ENCODE data around the gene SSMEM1. TPM values are rescaled to one million over a fixed set of nuclear protein-coding genes. Genes with fewer than 3 reads are reported as not detected.

The SSMEM1 gene
- total RNA-seq, 1 donor from 2014 or later: not detected

DNA sequence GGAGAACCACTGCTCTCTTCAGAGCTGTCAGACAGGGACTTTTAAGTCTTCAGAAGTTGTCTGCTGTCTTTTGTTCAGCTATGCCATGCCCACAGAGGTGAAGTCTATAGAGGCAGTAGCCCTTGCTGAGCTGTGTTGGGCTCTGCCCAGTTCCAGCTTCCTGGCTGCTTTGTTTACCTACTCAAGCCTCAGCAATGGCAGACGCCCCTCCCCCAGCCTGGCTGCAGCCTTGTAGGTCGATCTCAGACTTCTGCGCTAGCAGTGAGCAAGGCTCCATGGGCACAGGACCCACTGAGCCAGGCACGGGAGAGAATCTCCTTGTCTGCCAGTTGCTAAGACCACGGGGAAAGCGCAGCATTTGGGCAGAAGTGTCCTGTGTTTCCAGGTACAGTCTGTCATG lies 46.9 kb downstream of the SSMEM1 start:
- Mint-ChIP-seq H3K27ac (no peak overlapping the region), H3K4me1 (no peaks in the 10 kb centered on the region), H3K36me3 (ENCODE audit: low read depth) (no peaks in the 10 kb centered on the region), H3K4me3 (no peak overlapping the region), H3K9me3 (peaks cover 10% of the 10 kb centered on the region), H3K27me3 (peaks cover 7% of the 10 kb centered on the region)
- intact Hi-C loops (cut with micrococcal nuclease): no loop called here
- CTCF ChIA-PET: no interaction called here
- no peak for ATAC-seq (ENCODE audit: low read depth)
- TF ChIP-seq, protein P1, sequence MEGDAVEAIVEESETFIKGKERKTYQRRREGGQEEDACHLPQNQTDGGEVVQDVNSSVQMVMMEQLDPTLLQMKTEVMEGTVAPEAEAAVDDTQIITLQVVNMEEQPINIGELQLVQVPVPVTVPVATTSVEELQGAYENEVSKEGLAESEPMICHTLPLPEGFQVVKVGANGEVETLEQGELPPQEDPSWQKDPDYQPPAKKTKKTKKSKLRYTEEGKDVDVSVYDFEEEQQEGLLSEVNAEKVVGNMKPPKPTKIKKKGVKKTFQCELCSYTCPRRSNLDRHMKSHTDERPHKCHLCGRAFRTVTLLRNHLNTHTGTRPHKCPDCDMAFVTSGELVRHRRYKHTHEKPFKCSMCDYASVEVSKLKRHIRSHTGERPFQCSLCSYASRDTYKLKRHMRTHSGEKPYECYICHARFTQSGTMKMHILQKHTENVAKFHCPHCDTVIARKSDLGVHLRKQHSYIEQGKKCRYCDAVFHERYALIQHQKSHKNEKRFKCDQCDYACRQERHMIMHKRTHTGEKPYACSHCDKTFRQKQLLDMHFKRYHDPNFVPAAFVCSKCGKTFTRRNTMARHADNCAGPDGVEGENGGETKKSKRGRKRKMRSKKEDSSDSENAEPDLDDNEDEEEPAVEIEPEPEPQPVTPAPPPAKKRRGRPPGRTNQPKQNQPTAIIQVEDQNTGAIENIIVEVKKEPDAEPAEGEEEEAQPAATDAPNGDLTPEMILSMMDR (IDR thresholded peaks at IDR 0.05): no peak
- no peak for DNase-seq
- POLR2A ChIA-PET: no interaction called here

DNA sequence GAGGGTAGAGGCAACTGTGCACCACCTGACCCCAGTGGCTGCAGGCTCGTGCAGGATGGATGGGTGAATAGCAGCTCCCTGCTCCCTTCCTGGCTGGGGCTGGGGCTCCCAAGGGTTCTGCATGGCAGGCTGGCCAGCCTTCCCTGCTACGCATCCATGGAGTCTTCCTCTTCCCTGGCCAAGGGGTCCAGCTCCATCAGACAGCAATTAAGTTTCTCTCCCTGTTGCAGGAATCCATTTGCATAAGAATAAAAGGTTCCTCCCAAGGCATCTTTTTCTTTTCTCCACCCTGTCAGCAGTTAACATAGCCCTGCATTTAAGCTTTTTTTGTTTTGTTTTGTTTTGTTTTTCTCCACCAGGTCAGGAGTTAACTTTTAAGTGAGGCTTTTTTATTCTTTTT lies 49.0 kb downstream of the SSMEM1 start:
- H3K27ac Mint-ChIP-seq: no peak overlapping the region
- intact Hi-C loops (cut with micrococcal nuclease): no loop called here
- H3K4me1 Mint-ChIP-seq: no peaks in the 10 kb centered on the region
- no peaks in the 10 kb centered on the region for H3K36me3 Mint-ChIP-seq (ENCODE audit: low read depth)
- TF ChIP-seq, protein P1 (IDR thresholded peaks at IDR 0.05): no peak
- ChIA-PET POLR2A (no interaction called here), CTCF (no interaction called here)
- H3K9me3 Mint-ChIP-seq: peaks cover 10% of the 10 kb centered on the region
- no peak overlapping the region for H3K4me3 Mint-ChIP-seq
- DNase-seq (no peak), ATAC-seq (ENCODE audit: low read depth) (no peak)
- peaks cover 7% of the 10 kb centered on the region for H3K27me3 Mint-ChIP-seq

DNA sequence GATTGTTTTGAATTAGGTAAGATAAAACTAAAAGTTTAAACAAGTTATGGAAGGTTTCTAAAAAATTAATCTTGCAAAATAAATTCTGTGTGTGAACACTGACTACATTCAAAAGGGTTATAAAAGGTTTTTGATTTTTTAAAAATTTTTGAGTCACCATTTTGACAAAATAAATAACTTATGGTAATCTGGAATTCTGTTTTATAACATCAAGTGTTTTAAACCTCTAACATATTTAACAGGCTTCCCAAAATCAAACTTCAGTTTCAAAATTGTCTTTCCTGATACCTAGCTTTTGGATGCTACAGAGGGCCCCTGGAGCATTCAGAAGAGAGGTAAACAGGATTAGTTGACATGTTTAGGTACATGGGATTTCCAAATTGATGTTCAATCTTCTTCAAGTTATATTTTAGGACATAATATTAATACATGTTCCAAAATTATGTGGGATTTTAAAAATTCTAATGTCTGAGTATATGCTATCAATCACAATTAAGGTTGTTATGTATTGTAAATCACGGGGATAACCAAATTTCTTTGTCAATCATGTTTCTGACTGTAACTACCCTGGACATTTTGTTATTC lies 50.9 kb downstream of the SSMEM1 start:
- CTCF ChIA-PET: no interaction called here
- POLR2A ChIA-PET: no interaction called here
- TF ChIP-seq, protein P1 (IDR thresholded peaks at IDR 0.05): no peak
- peaks cover 3% of the 10 kb centered on the region for H3K27me3 Mint-ChIP-seq
- intact Hi-C loops (cut with micrococcal nuclease): no loop called here
- no peak overlapping the region for H3K4me3 Mint-ChIP-seq
- no peak overlapping the region for H3K27ac Mint-ChIP-seq
- H3K4me1 Mint-ChIP-seq: no peaks in the 10 kb centered on the region
- no peaks in the 10 kb centered on the region for H3K36me3 Mint-ChIP-seq (ENCODE audit: low read depth)
- DNase-seq (no peak), ATAC-seq (ENCODE audit: low read depth) (no peak)
- H3K9me3 Mint-ChIP-seq: peaks cover 7% of the 10 kb centered on the region

DNA sequence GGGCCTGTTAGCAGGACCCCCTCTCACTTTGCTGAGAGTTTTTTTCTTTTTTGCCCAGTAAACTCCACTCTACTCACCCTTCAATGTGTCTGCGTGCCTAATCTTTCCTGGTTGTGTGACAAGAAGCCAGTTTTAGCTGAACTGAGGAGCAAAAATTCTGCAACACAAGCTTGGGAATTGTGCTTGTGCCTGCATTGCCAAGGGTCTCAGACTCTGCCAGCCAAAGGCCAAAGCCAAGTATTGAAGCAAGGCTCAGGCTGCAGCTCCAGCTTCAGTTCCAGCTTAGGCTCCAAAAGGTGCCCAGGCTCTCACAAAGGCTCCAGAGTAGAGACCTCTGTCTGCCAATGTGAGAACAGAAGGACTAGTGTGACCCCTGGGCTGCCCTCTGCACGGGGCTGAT lies 54.8 kb downstream of the SSMEM1 start:
- Mint-ChIP-seq H3K4me1 (no peaks in the 10 kb centered on the region), H3K4me3 (no peak overlapping the region), H3K9me3 (peaks cover 4% of the 10 kb centered on the region), H3K27ac (no peak overlapping the region), H3K36me3 (ENCODE audit: low read depth) (no peaks in the 10 kb centered on the region), H3K27me3 (no peaks in the 10 kb centered on the region)
- DNase-seq (no peak), ATAC-seq (ENCODE audit: low read depth) (no peak)
- CTCF ChIA-PET: no interaction called here
- TF ChIP-seq, protein P1 (IDR thresholded peaks at IDR 0.05): no peak
- POLR2A ChIA-PET: no interaction called here
- intact Hi-C loops (cut with micrococcal nuclease): no loop called here

DNA sequence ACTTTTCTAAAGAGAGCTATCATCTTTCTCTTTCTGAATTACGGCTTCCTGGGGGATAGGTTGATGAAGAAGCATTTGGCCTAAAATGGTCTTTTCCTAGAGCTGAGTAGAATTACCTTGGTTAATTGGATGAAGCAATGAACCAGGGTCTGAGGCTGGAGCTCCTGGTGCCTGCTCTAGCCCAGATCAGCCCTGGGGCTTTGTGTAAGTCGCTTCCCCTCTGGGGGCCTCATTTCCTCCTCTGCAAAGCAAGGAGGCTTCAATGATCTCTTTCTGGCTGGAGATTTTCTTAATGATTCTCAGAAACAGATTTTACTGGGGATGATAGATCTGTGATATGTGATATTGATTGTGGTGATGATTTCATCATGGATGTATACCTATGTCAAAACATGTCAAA lies 55.5 kb downstream of the SSMEM1 start:
- Mint-ChIP-seq H3K27me3 (no peaks in the 10 kb centered on the region), H3K4me1 (no peaks in the 10 kb centered on the region), H3K27ac (no peak overlapping the region), H3K4me3 (no peak overlapping the region), H3K9me3 (peaks cover 2% of the 10 kb centered on the region), H3K36me3 (ENCODE audit: low read depth) (no peaks in the 10 kb centered on the region)
- ChIA-PET CTCF (no interaction called here), POLR2A (no interaction called here)
- intact Hi-C loops (cut with micrococcal nuclease): no loop called here
- ATAC-seq (ENCODE audit: low read depth) (no peak), DNase-seq (no peak)
- TF ChIP-seq, protein P1 (IDR thresholded peaks at IDR 0.05): no peak

Other genes starting within 250 kb of the SSMEM1 start
- gene ZC3HC1, start 156.5 kb upstream of the SSMEM1 start, total RNA-seq: 23.0 and 28.8 TPM in 2 replicates
- 17.2 and 21.0 TPM in 2 replicates for gene KLHDC10, start 137.3 kb upstream of the SSMEM1 start, total RNA-seq
- gene TMEM209, start 2.5 kb upstream of the SSMEM1 start, total RNA-seq: 30.0 and 32.6 TPM in 2 replicates
- not detected in 2 replicates for gene CPA2, start 59.0 kb downstream of the SSMEM1 start, total RNA-seq
- gene CPA4, start 85.3 kb downstream of the SSMEM1 start, total RNA-seq: not detected in 2 replicates
- gene CPA5, start 137.0 kb downstream of the SSMEM1 start, total RNA-seq: not detected in 2 replicates
- gene CPA1, start 172.6 kb downstream of the SSMEM1 start, total RNA-seq: not detected in 2 replicates
- gene CEP41, start 233.2 kb downstream of the SSMEM1 start, total RNA-seq: 5.1 and 6.6 TPM in 2 replicates